Parathyroid adenoma (tissue), 2 donors: ENCODE data around the gene PTPN22.

Source experiments
- H2AFZ ChIP-seq: fragments of 300-600 bp; sonication (generic); one replicate; pipeline ENCODE4 v1.7.0; 2017; ENCODE audit warnings: antibody characterized with exemption, mild to moderate bottlenecking
- H3K27ac ChIP-seq: fragments of 300-600 bp; sonication (generic); one replicate; pipeline ENCODE4 v1.7.0; 2017
- H3K27me3 ChIP-seq: fragments of 300-600 bp; sonication (generic); one replicate; pipeline ENCODE4 v1.7.0; 2017; ENCODE audit warnings: low read length; ENCODE audit not compliant: control insufficient read depth, insufficient read depth
- H3K36me3 ChIP-seq: fragments of 300-600 bp; sonication (generic); one replicate; pipeline ENCODE4 v1.7.0; 2017; ENCODE audit warnings: low read length; ENCODE audit not compliant: control insufficient read depth, insufficient read depth
- H3K4me1 ChIP-seq: fragments of 300-600 bp; sonication (generic); one replicate; pipeline ENCODE4 v1.7.0; 2017; ENCODE audit warnings: control low read depth
- H3K4me2 ChIP-seq: fragments of 300-600 bp; sonication (generic); one replicate; pipeline ENCODE4 v1.7.0; 2017; ENCODE audit warnings: low read length
- H3K4me3 ChIP-seq: fragments of 300-600 bp; sonication (generic); one replicate; pipeline ENCODE4 v1.7.0; 2017; ENCODE audit warnings: low read depth, low read length
- H3K79me2 ChIP-seq: fragments of 300-600 bp; sonication (generic); one replicate; pipeline ENCODE4 v1.7.0; 2017; ENCODE audit warnings: control low read depth
- H3K9ac ChIP-seq: fragments of 300-600 bp; sonication (generic); one replicate; pipeline ENCODE4 v1.7.0; 2017; ENCODE audit warnings: mild to moderate bottlenecking
- H3K9me3 ChIP-seq: fragments of 300-600 bp; sonication (generic); one replicate; pipeline ENCODE4 v1.7.0; 2017; ENCODE audit warnings: low read length; ENCODE audit not compliant: control insufficient read depth
- TF ChIP-seq, protein P1 (sequence below): fragments of 300-600 bp; sonication (generic); IDR thresholded peaks from one replicate; pipeline ENCODE4 v1.7.0; 2017; ENCODE audit warnings: antibody characterized with exemption, mild to moderate bottlenecking
- donor health status: primary hyperparathyroidism.

Gene PTPN22

GRCh38 chr1:113860891-113861290 is 10.6 kb downstream of the PTPN22 start:
- H3K27me3 ChIP-seq: no peaks in the 10 kb centered on the region
- no peaks in the 10 kb centered on the region for H3K4me1 ChIP-seq
- TF ChIP-seq, protein P1, sequence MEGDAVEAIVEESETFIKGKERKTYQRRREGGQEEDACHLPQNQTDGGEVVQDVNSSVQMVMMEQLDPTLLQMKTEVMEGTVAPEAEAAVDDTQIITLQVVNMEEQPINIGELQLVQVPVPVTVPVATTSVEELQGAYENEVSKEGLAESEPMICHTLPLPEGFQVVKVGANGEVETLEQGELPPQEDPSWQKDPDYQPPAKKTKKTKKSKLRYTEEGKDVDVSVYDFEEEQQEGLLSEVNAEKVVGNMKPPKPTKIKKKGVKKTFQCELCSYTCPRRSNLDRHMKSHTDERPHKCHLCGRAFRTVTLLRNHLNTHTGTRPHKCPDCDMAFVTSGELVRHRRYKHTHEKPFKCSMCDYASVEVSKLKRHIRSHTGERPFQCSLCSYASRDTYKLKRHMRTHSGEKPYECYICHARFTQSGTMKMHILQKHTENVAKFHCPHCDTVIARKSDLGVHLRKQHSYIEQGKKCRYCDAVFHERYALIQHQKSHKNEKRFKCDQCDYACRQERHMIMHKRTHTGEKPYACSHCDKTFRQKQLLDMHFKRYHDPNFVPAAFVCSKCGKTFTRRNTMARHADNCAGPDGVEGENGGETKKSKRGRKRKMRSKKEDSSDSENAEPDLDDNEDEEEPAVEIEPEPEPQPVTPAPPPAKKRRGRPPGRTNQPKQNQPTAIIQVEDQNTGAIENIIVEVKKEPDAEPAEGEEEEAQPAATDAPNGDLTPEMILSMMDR: no peak
- H2AFZ ChIP-seq: no peak overlapping the region
- no peaks in the 10 kb centered on the region for H3K36me3 ChIP-seq
- H3K27ac ChIP-seq: no peak overlapping the region
- H3K4me2 ChIP-seq: no peak overlapping the region
- H3K9ac ChIP-seq: no peak overlapping the region
- H3K4me3 ChIP-seq: no peak overlapping the region
- no peaks in the 10 kb centered on the region for H3K9me3 ChIP-seq
- H3K79me2 ChIP-seq: no peaks in the 10 kb centered on the region

DNA sequence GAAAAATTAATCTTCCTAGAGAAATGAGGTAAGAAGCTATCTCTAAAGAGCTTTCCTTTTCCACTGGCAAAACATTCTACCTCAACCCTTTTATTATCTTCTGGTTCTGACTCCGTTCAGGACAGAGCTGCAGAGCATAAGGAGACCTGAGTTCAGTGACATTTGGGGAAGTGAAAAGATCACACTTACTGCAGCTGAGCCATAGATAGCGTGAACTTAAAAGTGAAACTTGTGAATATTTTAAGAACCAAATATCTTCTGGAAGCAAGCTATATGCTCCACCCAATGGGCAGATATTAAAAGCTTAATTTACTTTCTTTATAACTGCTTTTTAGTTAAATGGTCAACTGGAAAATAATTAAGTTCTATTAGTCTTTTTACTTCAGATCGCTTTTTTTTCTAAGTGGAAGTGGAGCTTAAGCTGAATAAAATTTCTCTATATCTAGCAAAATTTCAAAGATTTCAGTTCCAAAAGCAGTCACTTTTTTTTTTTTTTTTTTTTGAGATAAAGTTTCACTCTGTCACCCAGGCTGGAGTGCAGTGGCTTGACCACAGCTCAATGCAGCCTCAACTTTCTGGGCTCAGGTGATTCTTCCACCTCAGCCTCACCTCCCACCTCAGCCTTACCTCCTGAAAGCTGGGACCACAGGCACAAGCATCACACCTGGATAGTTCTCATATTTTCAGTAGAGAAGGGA is 11.9 kb downstream of the PTPN22 start:
- H3K27ac ChIP-seq: no peak overlapping the region
- no peaks in the 10 kb centered on the region for H3K9me3 ChIP-seq
- H3K4me3 ChIP-seq: no peak overlapping the region
- H3K79me2 ChIP-seq: no peaks in the 10 kb centered on the region
- no peaks in the 10 kb centered on the region for H3K36me3 ChIP-seq
- TF ChIP-seq, protein P1: no peak
- no peak overlapping the region for H3K9ac ChIP-seq
- no peak overlapping the region for H2AFZ ChIP-seq
- no peak overlapping the region for H3K4me2 ChIP-seq
- no peaks in the 10 kb centered on the region for H3K27me3 ChIP-seq
- H3K4me1 ChIP-seq: no peaks in the 10 kb centered on the region

DNA sequence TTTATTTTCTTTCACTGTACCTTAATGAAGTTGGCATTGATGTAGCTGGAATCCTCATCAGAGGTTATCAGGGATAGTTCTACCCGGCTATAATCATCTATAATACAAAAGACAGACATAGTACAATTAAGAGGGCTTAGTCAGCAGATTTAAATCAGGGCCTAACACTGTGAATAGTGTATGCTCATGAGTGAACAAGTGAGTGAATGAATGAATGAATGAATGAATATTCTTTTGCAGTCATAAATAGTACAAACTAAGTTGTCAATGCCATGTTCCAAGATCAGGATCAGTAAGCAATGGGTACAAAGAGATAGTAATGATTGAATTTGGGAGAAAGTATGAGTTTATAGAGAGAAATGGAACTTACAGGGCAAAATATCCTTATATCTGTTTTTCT is 12.5 kb downstream of the PTPN22 start:
- Histone ChIP-seq H3K9me3 (no peaks in the 10 kb centered on the region), H3K36me3 (no peaks in the 10 kb centered on the region), H3K4me1 (no peaks in the 10 kb centered on the region), H3K4me3 (no peak overlapping the region), H3K9ac (no peak overlapping the region), H3K27me3 (no peaks in the 10 kb centered on the region), H3K27ac (no peak overlapping the region), H3K79me2 (no peaks in the 10 kb centered on the region), H3K4me2 (no peak overlapping the region), H2AFZ (no peak overlapping the region)
- TF ChIP-seq, protein P1: no peak

GRCh38 chr1:113858418-113858817 is 13.1 kb downstream of the PTPN22 start:
- H2AFZ ChIP-seq: no peak overlapping the region
- H3K79me2 ChIP-seq: no peaks in the 10 kb centered on the region
- H3K4me1 ChIP-seq: no peaks in the 10 kb centered on the region
- H3K4me3 ChIP-seq: no peak overlapping the region
- no peaks in the 10 kb centered on the region for H3K36me3 ChIP-seq
- H3K27ac ChIP-seq: no peak overlapping the region
- TF ChIP-seq, protein P1: no peak
- H3K9ac ChIP-seq: no peak overlapping the region
- no peaks in the 10 kb centered on the region for H3K9me3 ChIP-seq
- H3K4me2 ChIP-seq: no peak overlapping the region
- H3K27me3 ChIP-seq: no peaks in the 10 kb centered on the region

DNA sequence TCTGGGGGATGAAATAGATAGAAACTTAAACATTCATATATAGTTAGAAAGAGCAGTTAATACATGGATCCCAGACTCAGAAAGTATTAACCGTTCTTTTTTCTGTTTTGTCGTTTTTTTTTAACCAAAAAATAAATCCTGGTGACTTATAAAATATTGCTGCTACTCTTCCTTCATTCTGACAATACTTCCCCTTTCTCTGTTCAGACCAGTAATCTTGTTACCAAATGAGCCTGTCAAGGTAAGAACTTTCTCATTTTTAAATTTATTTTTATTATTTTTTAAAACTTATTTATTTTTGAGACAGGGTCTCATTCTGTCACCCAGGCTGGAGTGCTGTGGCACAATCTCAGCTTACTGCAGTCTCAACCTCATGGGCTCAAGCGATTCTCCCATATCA is 13.7 kb downstream of the PTPN22 start:
- Histone ChIP-seq H3K9ac (no peak overlapping the region), H3K4me3 (no peak overlapping the region), H3K27ac (no peak overlapping the region), H2AFZ (no peak overlapping the region), H3K36me3 (no peaks in the 10 kb centered on the region), H3K4me2 (no peak overlapping the region), H3K9me3 (no peaks in the 10 kb centered on the region), H3K79me2 (no peaks in the 10 kb centered on the region), H3K4me1 (no peaks in the 10 kb centered on the region), H3K27me3 (no peaks in the 10 kb centered on the region)
- TF ChIP-seq, protein P1: no peak
